Loucy (cell line): ENCODE measurements around the gene AWAT2.

Experiments used
- H2AFZ ChIP-seq: fragments of 200-600 bp; sonication (generic); 2 replicates; pipeline ENCODE4 v1.6.0; 2016; ENCODE audit warnings: antibody characterized with exemption, mild to moderate bottlenecking, low read length, moderate library complexity
- H3F3A ChIP-seq: fragments of 200-600 bp; 2 replicates; pipeline ENCODE4 v1.6.0; 2016; ENCODE audit warnings: antibody characterized with exemption, low read depth, mild to moderate bottlenecking
- H3K27me3 ChIP-seq: fragments of 200-600 bp; sonication (generic); 2 replicates; pipeline ENCODE4 v1.6.1; 2014; ENCODE audit warnings: low read length, mild to moderate bottlenecking; ENCODE audit not compliant: insufficient read depth, poor library complexity, severe bottlenecking
- H3K36me3 ChIP-seq: fragments of 200-600 bp; sonication (generic); 2 replicates; pipeline ENCODE4 v1.6.1; 2016; ENCODE audit warnings: low read length; ENCODE audit not compliant: insufficient read depth
- H3K4me1 ChIP-seq: fragments of 200-600 bp; sonication (generic); 2 replicates; pipeline ENCODE4 v1.5.1; 2014; ENCODE audit warnings: low read length, mild to moderate bottlenecking; ENCODE audit not compliant: insufficient read depth, poor library complexity, severe bottlenecking
- H3K4me2 ChIP-seq: fragments of 200-600 bp; sonication (generic); 2 replicates; pipeline ENCODE4 v1.6.0; 2014; ENCODE audit warnings: antibody characterized with exemption, low read length, low read depth, mild to moderate bottlenecking; ENCODE audit not compliant: poor library complexity, severe bottlenecking
- H3K4me3 ChIP-seq: fragments of 200-600 bp; sonication (generic); 2 replicates; pipeline ENCODE4 v1.5.1; 2014; ENCODE audit warnings: low read length, mild to moderate bottlenecking, mixed read lengths; ENCODE audit not compliant: poor library complexity, severe bottlenecking
- H3K79me2 ChIP-seq: fragments of 200-600 bp; sonication (generic); 2 replicates; pipeline ENCODE4 v1.6.1; 2014; ENCODE audit warnings: low read length; ENCODE audit not compliant: insufficient read depth
- H3K9ac ChIP-seq: fragments of 200-600 bp; sonication (generic); 2 replicates; pipeline ENCODE4 v1.6.0; 2014; ENCODE audit warnings: mild to moderate bottlenecking, low read depth, low read length, moderate library complexity; ENCODE audit not compliant: poor library complexity, severe bottlenecking
- H3K9me2 ChIP-seq: fragments of 200-600 bp; sonication (generic); replicated peaks from 2 replicates; pipeline ENCODE4 v1.6.1; 2016; ENCODE audit warnings: low read depth, low read length, mixed read lengths
- H3K9me3 ChIP-seq: fragments of 200-600 bp; sonication (generic); 2 replicates; pipeline ENCODE4 v1.6.1; 2014; ENCODE audit warnings: mild to moderate bottlenecking, antibody characterized with exemption, low read length, low read depth; ENCODE audit not compliant: insufficient read depth
- H4K20me1 ChIP-seq: fragments of 200-600 bp; sonication (generic); 2 replicates; pipeline ENCODE4 v1.6.0; 2014; ENCODE audit warnings: antibody characterized with exemption, low read length, mild to moderate bottlenecking; ENCODE audit not compliant: insufficient read depth, poor library complexity, severe bottlenecking
- EZH2phosphoT487 ChIP-seq: fragments of 200-600 bp; IDR thresholded peaks from 2 replicates; pipeline ENCODE4 v1.6.1; 2018; ENCODE audit warnings: antibody characterized with exemption, mild to moderate bottlenecking, moderate library complexity, borderline replicate concordance
- TF ChIP-seq, protein P1 (sequence below): fragments of 200-600 bp; sonication (generic); conservative IDR thresholded peaks from 2 replicates; pipeline ENCODE4 v1.5.1; 2014; ENCODE audit warnings: mild to moderate bottlenecking, antibody characterized with exemption, low read length

AWAT2 gene, protein sequence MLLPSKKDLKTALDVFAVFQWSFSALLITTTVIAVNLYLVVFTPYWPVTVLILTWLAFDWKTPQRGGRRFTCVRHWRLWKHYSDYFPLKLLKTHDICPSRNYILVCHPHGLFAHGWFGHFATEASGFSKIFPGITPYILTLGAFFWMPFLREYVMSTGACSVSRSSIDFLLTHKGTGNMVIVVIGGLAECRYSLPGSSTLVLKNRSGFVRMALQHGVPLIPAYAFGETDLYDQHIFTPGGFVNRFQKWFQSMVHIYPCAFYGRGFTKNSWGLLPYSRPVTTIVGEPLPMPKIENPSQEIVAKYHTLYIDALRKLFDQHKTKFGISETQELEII

DNA sequence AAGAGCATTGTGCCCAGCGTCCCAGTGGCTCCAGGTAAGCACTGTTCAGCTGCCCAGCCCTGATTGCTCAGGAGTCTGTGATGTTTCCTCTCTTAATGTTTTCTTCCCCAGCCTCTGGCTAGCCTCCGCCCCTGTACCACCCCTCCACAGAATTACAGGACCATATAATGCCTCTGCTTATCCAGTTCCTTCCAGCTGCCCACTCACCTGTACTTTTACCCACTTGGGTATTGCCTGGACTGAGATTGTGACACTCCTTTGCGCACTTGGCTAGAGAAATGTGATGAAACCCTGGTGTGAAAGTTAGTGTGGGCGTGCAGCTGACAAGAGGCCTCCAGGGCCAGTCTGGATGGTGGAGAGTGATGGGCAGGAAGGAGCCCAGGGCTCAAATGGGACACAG lies at the start of gene AWAT2:
AWAT2 (minus strand) TSS at position 14 of the 400 bp plus-strand sequence; CDS start at position 8, 6 bp downstream.
- H3K9me3 ChIP-seq: no peaks in the 10 kb centered on the region
- no peak for TF ChIP-seq EZH2phosphoT487
- H3K4me1 ChIP-seq: no peaks in the 10 kb centered on the region
- H3K27me3 ChIP-seq: no peaks in the 10 kb centered on the region
- H3K9me2 ChIP-seq: no peaks in the 10 kb centered on the region
- no peaks in the 10 kb centered on the region for H4K20me1 ChIP-seq
- H3K4me2 ChIP-seq: no peak within 1 kb of the TSS
- no peaks in the 10 kb centered on the region for H3K36me3 ChIP-seq
- H3F3A ChIP-seq: no peaks in the 10 kb centered on the region
- H3K79me2 ChIP-seq: no peaks in the 10 kb centered on the region
- H2AFZ ChIP-seq: no peak within 1 kb of the TSS
- no peak within 1 kb of the TSS for H3K4me3 ChIP-seq
- no peak within 1 kb of the TSS for H3K9ac ChIP-seq

DNA sequence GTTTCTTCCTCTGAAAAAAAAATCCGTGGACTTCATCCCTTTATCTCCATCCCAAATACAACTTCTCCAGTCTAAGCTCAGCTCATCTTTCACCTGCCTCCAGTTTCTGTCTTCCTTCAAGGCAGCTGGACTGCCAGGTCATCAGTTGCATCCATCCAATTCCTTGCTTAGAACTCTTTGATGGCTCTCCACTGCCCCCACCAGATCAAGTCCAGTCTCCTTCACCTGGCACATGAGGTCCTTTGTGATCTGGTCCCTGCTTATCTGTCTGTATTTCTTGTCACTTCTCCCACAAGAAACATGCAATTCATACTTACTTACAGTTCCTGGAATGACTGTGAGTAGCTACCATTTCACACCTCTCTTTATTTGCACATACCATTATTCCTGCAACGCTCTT lies 46.3 kb upstream of the AWAT2 start:
- no peaks in the 10 kb centered on the region for H3K9me3 ChIP-seq
- no peak overlapping the region for H3K4me3 ChIP-seq
- no peaks in the 10 kb centered on the region for H3F3A ChIP-seq
- H4K20me1 ChIP-seq: no peaks in the 10 kb centered on the region
- H3K27me3 ChIP-seq: no peaks in the 10 kb centered on the region
- H2AFZ ChIP-seq: no peak overlapping the region
- no peaks in the 10 kb centered on the region for H3K4me1 ChIP-seq
- H3K4me2 ChIP-seq: no peak overlapping the region
- no peaks in the 10 kb centered on the region for H3K36me3 ChIP-seq
- H3K9ac ChIP-seq: no peak overlapping the region
- TF ChIP-seq, protein P1, sequence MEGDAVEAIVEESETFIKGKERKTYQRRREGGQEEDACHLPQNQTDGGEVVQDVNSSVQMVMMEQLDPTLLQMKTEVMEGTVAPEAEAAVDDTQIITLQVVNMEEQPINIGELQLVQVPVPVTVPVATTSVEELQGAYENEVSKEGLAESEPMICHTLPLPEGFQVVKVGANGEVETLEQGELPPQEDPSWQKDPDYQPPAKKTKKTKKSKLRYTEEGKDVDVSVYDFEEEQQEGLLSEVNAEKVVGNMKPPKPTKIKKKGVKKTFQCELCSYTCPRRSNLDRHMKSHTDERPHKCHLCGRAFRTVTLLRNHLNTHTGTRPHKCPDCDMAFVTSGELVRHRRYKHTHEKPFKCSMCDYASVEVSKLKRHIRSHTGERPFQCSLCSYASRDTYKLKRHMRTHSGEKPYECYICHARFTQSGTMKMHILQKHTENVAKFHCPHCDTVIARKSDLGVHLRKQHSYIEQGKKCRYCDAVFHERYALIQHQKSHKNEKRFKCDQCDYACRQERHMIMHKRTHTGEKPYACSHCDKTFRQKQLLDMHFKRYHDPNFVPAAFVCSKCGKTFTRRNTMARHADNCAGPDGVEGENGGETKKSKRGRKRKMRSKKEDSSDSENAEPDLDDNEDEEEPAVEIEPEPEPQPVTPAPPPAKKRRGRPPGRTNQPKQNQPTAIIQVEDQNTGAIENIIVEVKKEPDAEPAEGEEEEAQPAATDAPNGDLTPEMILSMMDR: 0 out of 2 replicates have a peak, but pooled peaks have one; percentile 16
- TF ChIP-seq EZH2phosphoT487: no peak
- H3K9me2 ChIP-seq: no peaks in the 10 kb centered on the region
- no peaks in the 10 kb centered on the region for H3K79me2 ChIP-seq

DNA sequence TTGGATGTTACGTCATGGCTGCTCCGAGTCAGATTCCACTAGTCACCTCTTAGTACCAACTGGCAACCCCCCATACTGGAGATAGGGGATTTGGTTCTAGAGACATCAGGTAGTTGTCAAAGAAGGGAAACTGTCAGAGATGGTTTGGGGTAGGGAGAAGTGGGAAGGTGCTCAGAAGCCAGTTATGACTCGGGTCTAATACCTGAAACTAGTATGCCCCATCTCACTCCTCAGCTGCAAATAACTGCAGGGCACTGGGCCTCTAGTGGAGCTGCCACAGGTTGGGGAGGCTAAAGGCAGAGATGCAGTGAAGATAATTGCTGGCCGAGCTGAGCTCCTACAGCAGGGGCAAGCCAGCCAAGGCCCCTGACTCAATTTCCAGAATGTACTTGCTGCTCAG lies 42.5 kb upstream of the AWAT2 start:
- Histone ChIP-seq H3K4me2 (no peak overlapping the region), H3K9ac (no peak overlapping the region), H3K27me3 (no peaks in the 10 kb centered on the region), H3K4me3 (no peak overlapping the region), H3K79me2 (no peaks in the 10 kb centered on the region), H3K9me3 (no peaks in the 10 kb centered on the region), H2AFZ (no peak overlapping the region), H4K20me1 (no peaks in the 10 kb centered on the region), H3K4me1 (no peaks in the 10 kb centered on the region), H3K9me2 (no peaks in the 10 kb centered on the region), H3K36me3 (no peaks in the 10 kb centered on the region), H3F3A (no peaks in the 10 kb centered on the region)
- TF ChIP-seq, protein P1: no peak
- no peak for TF ChIP-seq EZH2phosphoT487
